Aorta (tissue), 5 donors: Measurements from ENCODE around the gene CDH19. TPM values are rescaled to one million over a fixed set of nuclear protein-coding genes. Genes with fewer than 3 reads are reported as not detected.
A peak's percentile ranks its signal among the peaks of the same experiment; 100 is the strongest.

ENCODE experiments used
- ATAC-seq: fragments of 200-7000 bp; cut with Tn5 transposase; one replicate; pipeline ENCODE4 v1.9.1; 2022; ENCODE audit warnings: moderate library complexity; ENCODE audit not compliant: low FRiP score
- DNase-seq, 2 donors: peaks; one replicate each; pipeline ENCODE4 v3.0.0-alpha.2; 2020
- H3K27ac ChIP-seq, 2 donors: one replicate each; pipeline ENCODE4 v1.5.1; 2013; ENCODE audit warnings: low read length in 2 of 2, mild to moderate bottlenecking in 2 of 2, moderate library complexity in 2 of 2, control low read depth in 1 of 2, inconsistent platforms in 1 of 2, low read depth in 1 of 2
- H3K27me3 ChIP-seq, 2 donors: one replicate each; pipeline ENCODE4 v1.6.1; 2013; ENCODE audit warnings: control low read depth in 1 of 2, low read length in 1 of 2, mild to moderate bottlenecking in 1 of 2, moderate library complexity in 1 of 2; ENCODE audit not compliant: insufficient read depth in 2 of 2, control insufficient read depth in 1 of 2
- H3K36me3 ChIP-seq, 2 donors: one replicate each; pipeline ENCODE4 v1.6.1; 2013; ENCODE audit warnings: control low read depth in 1 of 2, low read length in 1 of 2, mild to moderate bottlenecking in 1 of 2; ENCODE audit not compliant: insufficient read depth in 2 of 2, control insufficient read depth in 1 of 2
- H3K4me1 ChIP-seq, 2 donors: one replicate each; pipeline ENCODE4 v1.6.1; 2013; ENCODE audit warnings: low read length in 2 of 2, control low read depth in 1 of 2, mild to moderate bottlenecking in 1 of 2, moderate library complexity in 1 of 2; ENCODE audit not compliant: insufficient read depth in 2 of 2, control insufficient read depth in 1 of 2
- H3K4me3 ChIP-seq, 2 donors: one replicate each; pipeline ENCODE4 v1.5.1; 2013; ENCODE audit warnings: low read length in 2 of 2, control low read depth in 1 of 2, mild to moderate bottlenecking in 1 of 2
- H3K9me3 ChIP-seq: one replicate; pipeline ENCODE4 v1.6.1; 2013; ENCODE audit warnings: mild to moderate bottlenecking, low read length; ENCODE audit not compliant: control insufficient read depth
- WGBS, 2 donors: extraction: QIAGEN DNeasy Blood & Tissue Kit; methylation state at CpG; one replicate each; pipeline ENCODE4 v1.1.7; 2013; 5-methylcytosine and 5-hydroxymethylcytosine counted together
- intact Hi-C, 2 donors: fragments of 100-400 bp; cut with DNase I; formaldehyde crosslinking; loops; one replicate each; pipeline versions ENCODE4 v1.14.2 to v1.15.0; 2022
- polyA plus RNA-seq, 2 donors: library from polyadenylated mRNA; stranded (reverse); fragments of 200-250 nt; gene quantifications; one replicate each; pipeline ENCODE4 v1.2.3, GENCODE V29; 2013
- total RNA-seq, 2 donors: library from RNA; stranded (reverse); fragmentation: NEBNext Ultra II Directional; extraction: Animal tissue kit (Norgen Biotek cat#: 25700); gene quantifications; one replicate each; pipeline ENCODE4 v1.2.1, GENCODE V29; 2021
- donor health status: healthy with polysubstance abuse.
- donor health status: Bipolar disorder and iron deficiency.
- donor health status: DM: no; HTN: no; CAD: no.
- donor health status: DM: no; HTN: no; CAD: no.
- donor health status: DM: yes; HTN: yes; CAD: no.

The CDH19 gene
- total and polyA plus RNA-seq, 4 donors, result 0.38 to 9.6 (median 4.4) TPM

GRCh38 chr18:66632756-66633155 is 28.9 kb upstream of the CDH19 start:
- Histone ChIP-seq H3K27me3 (no peaks in the 10 kb centered on the region), H3K4me3 (no peak overlapping the region), H3K4me1 (no peaks in the 10 kb centered on the region), H3K27ac (no peak overlapping the region), H3K36me3 (no peaks in the 10 kb centered on the region), H3K9me3 (no peaks in the 10 kb centered on the region)
- no peak for ATAC-seq
- DNase-seq, result no peak
- 87 to 92% methylated on average over 1 of the region's 1 CpG for WGBS, 2 donors
- intact Hi-C loops, result no loop called here

DNA sequence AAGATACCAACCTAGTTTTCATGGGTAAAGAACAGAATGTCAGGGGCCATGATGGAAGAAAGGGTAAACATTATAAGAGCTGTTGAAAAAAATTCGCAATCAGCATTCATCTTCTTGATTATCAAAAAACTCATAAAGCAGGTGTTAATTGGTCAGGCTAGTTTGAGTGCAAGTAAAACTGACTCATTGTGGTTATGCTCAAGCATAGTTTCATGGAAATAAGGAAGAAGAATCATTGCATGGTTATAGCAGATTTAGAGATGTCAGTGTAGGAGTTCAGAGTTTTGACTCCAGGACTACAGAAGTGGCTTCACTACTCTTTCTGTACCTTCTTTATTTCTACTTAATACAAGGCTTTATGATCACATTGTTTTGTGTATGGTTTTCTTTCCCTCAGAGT is 26.9 kb upstream of the CDH19 start:
- no peak for ATAC-seq
- Histone ChIP-seq H3K4me3 (no peak overlapping the region), H3K9me3 (no peaks in the 10 kb centered on the region), H3K36me3 (no peaks in the 10 kb centered on the region), H3K27me3 (no peaks in the 10 kb centered on the region), H3K4me1 (no peaks in the 10 kb centered on the region), H3K27ac (no peak overlapping the region)
- no peak for DNase-seq
- 84 to 94% methylated on average over 1 of the region's 1 CpG for WGBS, 2 donors
- intact Hi-C loops, result no loop called here

- intact Hi-C loops, result no loop called here
- ATAC-seq, result no peak
Observed at GRCh38 chr18:66623821-66624220, 19.9 kb upstream of the CDH19 start.

GRCh38 chr18:66621816-66622576 is 18.1 kb upstream of the CDH19 start:
- ATAC-seq, result no peak
- Histone ChIP-seq H3K9me3 (no peaks in the 10 kb centered on the region), H3K4me1 (no peaks in the 10 kb centered on the region), H3K36me3 (no peaks in the 10 kb centered on the region), H3K27me3 (no peaks in the 10 kb centered on the region), H3K4me3 (no peak overlapping the region), H3K27ac (no peak overlapping the region)
- intact Hi-C loops, result no loop called here
- DNase-seq, result no peak
- 92 to 94% methylated on average over 12 of the region's 12 CpGs for WGBS, 2 donors

More at GRCh38 chr18:66623821-66624220, 19.9 kb upstream of the CDH19 start:
- no peak overlapping the region for H3K4me3 ChIP-seq
- H3K36me3 ChIP-seq, result no peaks in the 10 kb centered on the region
- H3K27me3 ChIP-seq, result no peaks in the 10 kb centered on the region
- H3K9me3 ChIP-seq, result no peaks in the 10 kb centered on the region
- 46 to 68% methylated on average over 1 of the region's 1 CpG for WGBS, 2 donors
- no peaks in the 10 kb centered on the region for H3K4me1 ChIP-seq
- H3K27ac ChIP-seq, result no peak overlapping the region
- DNase-seq, result no peak

- intact Hi-C loops, result no loop called here
- Histone ChIP-seq H3K27me3 (no peaks in the 10 kb centered on the region), H3K27ac (no peak overlapping the region), H3K4me3 (no peak overlapping the region), H3K36me3 (no peaks in the 10 kb centered on the region), H3K4me1 (no peaks in the 10 kb centered on the region), H3K9me3 (no peaks in the 10 kb centered on the region)
- ATAC-seq (no peak), DNase-seq (peak in 1 of 2 donors; percentile 16)
- 57 to 67% methylated on average over 4 of the region's 4 CpGs for WGBS, 2 donors
Observed at GRCh38 chr18:66616523-66616983, 12.7 kb upstream of the CDH19 start.

DNA sequence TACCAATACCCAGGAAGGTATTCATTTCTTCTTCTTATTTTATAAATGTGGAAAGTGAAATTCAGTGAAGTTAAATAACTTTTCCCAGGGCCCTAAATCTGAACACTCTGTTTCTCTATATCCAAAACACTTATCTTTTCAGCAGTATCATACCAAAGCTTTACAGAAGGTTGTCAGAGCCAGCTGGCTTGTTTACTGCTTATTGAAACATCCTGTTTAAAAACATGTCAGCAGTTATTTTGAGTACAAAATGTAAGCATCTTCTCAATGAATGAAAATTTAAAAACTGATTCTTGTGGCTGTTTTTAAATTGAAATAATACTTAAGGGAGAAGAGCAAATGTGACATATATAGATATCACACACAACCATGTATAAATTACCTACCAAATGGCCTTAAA is 11.3 kb upstream of the CDH19 start:
- intact Hi-C loops, result no loop called here
- no peaks in the 10 kb centered on the region for H3K9me3 ChIP-seq
- DNase-seq (no peak), ATAC-seq (no peak)
- no peaks in the 10 kb centered on the region for H3K36me3 ChIP-seq
- no peak overlapping the region for H3K4me3 ChIP-seq
- no peaks in the 10 kb centered on the region for H3K4me1 ChIP-seq
- no peaks in the 10 kb centered on the region for H3K27me3 ChIP-seq
- no peak overlapping the region for H3K27ac ChIP-seq

DNA sequence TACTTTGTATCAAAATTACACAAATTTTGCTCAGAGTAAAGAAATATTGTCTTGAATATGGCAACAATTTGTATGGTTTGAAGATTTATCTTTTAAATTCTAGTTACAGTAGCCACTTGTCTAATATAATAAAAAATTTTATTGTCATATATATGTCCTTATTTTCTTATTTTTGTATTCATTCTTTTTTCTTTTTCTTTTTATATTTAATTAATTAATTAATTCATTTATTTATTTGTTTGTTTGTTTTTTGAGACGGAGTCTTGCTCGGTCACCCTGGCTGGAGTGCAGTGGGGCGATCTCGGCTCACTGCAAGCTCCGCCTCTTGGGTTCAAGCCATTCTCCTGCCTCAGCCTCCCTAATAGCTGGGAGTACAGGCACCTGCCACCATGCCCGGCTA is 3.7 kb upstream of the CDH19 start:
- ATAC-seq (no peak), DNase-seq (no peak)
- no peak overlapping the region for H3K4me3 ChIP-seq
- intact Hi-C loops, result no loop called here
- H3K27me3 ChIP-seq, result no peaks in the 10 kb centered on the region
- H3K4me1 ChIP-seq, result no peaks in the 10 kb centered on the region
- H3K27ac ChIP-seq, result no peak overlapping the region
- WGBS, 2 donors, result 93 to 94% methylated on average over 6 of the region's 6 CpGs
- no peaks in the 10 kb centered on the region for H3K9me3 ChIP-seq
- H3K36me3 ChIP-seq, result no peaks in the 10 kb centered on the region

DNA sequence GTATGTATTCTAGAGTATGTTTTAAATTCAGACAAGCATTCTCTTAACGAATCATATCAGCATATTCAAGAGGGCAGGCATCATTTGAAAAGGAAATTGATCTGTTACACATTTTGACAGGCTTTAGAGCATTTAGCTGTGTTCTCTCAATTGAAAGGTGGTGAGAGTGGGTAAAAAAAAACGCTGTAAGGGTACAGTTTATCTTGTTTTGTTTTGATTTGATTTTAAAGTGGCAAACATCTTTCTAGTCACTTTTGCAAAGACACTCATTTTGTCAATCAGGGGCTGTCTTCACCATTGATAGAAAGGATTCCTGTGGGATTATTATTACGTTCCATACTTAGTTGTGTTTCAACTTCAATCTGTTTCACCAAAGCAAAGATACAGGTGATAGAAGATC is 2.2 kb downstream of the CDH19 start:
- no peak overlapping the region for H3K4me3 ChIP-seq
- H3K4me1 ChIP-seq, result no peaks in the 10 kb centered on the region
- intact Hi-C loops, result no loop called here

GRCh38 chr18:66599190-66599589 is 4.7 kb downstream of the CDH19 start:
- H3K36me3 ChIP-seq, result no peaks in the 10 kb centered on the region
- intact Hi-C loops, result no loop called here
- DNase-seq, result no peak
- 36 to 52% methylated on average over 3 of the region's 3 CpGs for WGBS, 2 donors
- H3K4me1 ChIP-seq, result no peaks in the 10 kb centered on the region
- no peak overlapping the region for H3K27ac ChIP-seq
- H3K9me3 ChIP-seq, result no peaks in the 10 kb centered on the region
- no peak overlapping the region for H3K4me3 ChIP-seq
- H3K27me3 ChIP-seq, result no peaks in the 10 kb centered on the region
- ATAC-seq, result no peak

More for the DNA sequence above, 2.2 kb downstream of the CDH19 start:
- no peak overlapping the region for H3K27ac ChIP-seq
- H3K36me3 ChIP-seq, result no peaks in the 10 kb centered on the region
- ATAC-seq (no peak), DNase-seq (no peak)
- WGBS, 2 donors, result 27 to 33% methylated on average over 3 of the region's 3 CpGs
- no peaks in the 10 kb centered on the region for H3K9me3 ChIP-seq
- H3K27me3 ChIP-seq, result no peaks in the 10 kb centered on the region
